Measurements from ENCODE around the gene ATN1. TPM values are rescaled to one million over a fixed set of nuclear protein-coding genes. Genes with fewer than 3 reads are reported as not detected.

The ATN1 gene
- total and polyA plus RNA-seq, 2 of the 8 experiments (the other 6 are each of a cell fraction or from before 2014, with no cell fraction given), result 20.6 to 73.4 TPM

GRCh38 chr12:6909421-6910145 lies 18.2 kb upstream of the ATN1 start:
- Histone ChIP-seq H3K4me2 (ENCODE audit: insufficient read depth in 1 of 2, low read depth in 2 of 2, low read length in 2 of 2) (no peak overlapping the region), H3K56ac (replicated peaks; ENCODE audit: insufficient read length, low read depth, low read length) (no peak overlapping the region), H3K18ac (ENCODE audit: extremely low read depth, low read length) (no peak overlapping the region), H3K14ac (ENCODE audit: insufficient read length) (no peak overlapping the region), H4K91ac (replicated peaks; ENCODE audit: insufficient read length, low read length) (no peak overlapping the region), H2BK5ac (ENCODE audit: low read depth, low read length) (no peak overlapping the region), H2BK15ac (ENCODE audit: low read length) (no peak overlapping the region), H3K23me2 (ENCODE audit: low read depth, low read length) (peaks cover 6% of the 10 kb centered on the region; the same call in 1 of the 2 replicates), H3K4me1 (replicated peaks in 1 of 4; ENCODE audit: control insufficient read depth in 3 of 4, insufficient read depth in 4 of 4, low read length in 3 of 4) (peaks cover 5 to 19% (median 10%) of the 10 kb centered on the region in 4 experiments), H2BK120ac (replicated peaks; ENCODE audit: low read depth, low read length) (no peak overlapping the region), H3K27me3 (replicated peaks in 1 of 4; ENCODE audit: control insufficient read depth in 3 of 4, extremely low read depth in 1 of 4, insufficient read depth in 3 of 4, low read length in 3 of 4) (peaks cover 0 to 4% (median 0%) of the 10 kb centered on the region in 4 experiments; a peak in 4 of 7 replicates), H3K36me3 (ENCODE audit: control insufficient read depth in 2 of 4, insufficient read depth in 4 of 4, low read length in 3 of 4) (no peaks in the 10 kb centered on the region), H4K8ac (ENCODE audit: extremely low read depth, insufficient read depth, low read length) (no peak overlapping the region), H4K20me1 (replicated peaks in 1 of 2; ENCODE audit: control insufficient read depth in 1 of 2, insufficient read depth in 2 of 2, low read length in 2 of 2) (no peaks in the 10 kb centered on the region), H3K4me3 (ENCODE audit: extremely low read depth in 1 of 4, insufficient read depth in 2 of 4, low read depth in 3 of 4, low read length in 4 of 4) (no peak overlapping the region), H2AK5ac (ENCODE audit: low read depth, low read length) (no peak overlapping the region), H3K9me3 (ENCODE audit: insufficient read depth in 2 of 2, low read depth in 1 of 2, low read length in 1 of 2) (no peaks in the 10 kb centered on the region), H2BK20ac (ENCODE audit: low read length) (no peak overlapping the region), H3K27ac (ENCODE audit: low read depth, low read length) (no peak overlapping the region), H3K23ac (ENCODE audit: insufficient read length) (no peak overlapping the region), H3K4ac (replicated peaks; ENCODE audit: insufficient read length, low read depth, low read length) (no peak overlapping the region), H3K79me1 (ENCODE audit: low read depth, low read length) (no peaks in the 10 kb centered on the region), H2BK12ac (ENCODE audit: low read depth, low read length) (no peak overlapping the region), H2AFZ (ENCODE audit: low read length) (no peak overlapping the region), H4K5ac (ENCODE audit: insufficient read length, low read depth, low read length) (no peak overlapping the region), H3K9ac (replicated peaks in 1 of 4; ENCODE audit: extremely low read depth in 1 of 4, low read depth in 3 of 4, low read length in 3 of 4) (no peak overlapping the region), H3K79me2 (ENCODE audit: control insufficient read depth in 1 of 2, insufficient read depth in 2 of 2, low read length in 2 of 2) (no peaks in the 10 kb centered on the region)
- CTCF ChIA-PET (ENCODE audit: partially characterized antibody), result interaction anchor here (1.0 to 13.0 kb wide), 6 partner anchors 9 to 53 kb away, joined by 3 to 74 read pairs (median 16); partner anchors contain the start of genes ATN1, ENO2 and SPSB2
- POLR2A ChIA-PET (ENCODE audit: partially characterized antibody), result interaction anchor here (1.0 to 39.6 kb wide), 6 partner anchors 8 to 57 kb away, joined by 3 to 1027 read pairs (median 117); partner anchors contain the start of genes ATN1, C12orf57, PTPN6 and RNU7-1
- TF ChIP-seq POU5F1 (IDR thresholded peaks at IDR 0.05; ENCODE audit: low read depth, low read length) (no peak), SAP30 (IDR thresholded peaks at IDR 0.05; ENCODE audit: insufficient read depth, insufficient replicate concordance, low read length) (no peak), ZNF274 (IDR thresholded peaks at IDR 0.05; ENCODE audit: borderline replicate concordance, extremely low read depth, low read length) (no peak), EP300 (IDR thresholded peaks at IDR 0.05; ENCODE audit: borderline replicate concordance in 1 of 2, low read depth in 2 of 2, low read length in 2 of 2) (no peak), CHD1 (IDR thresholded peaks at IDR 0.05; ENCODE audit: low read depth, low read length) (no peak), KDM1A (IDR thresholded peaks at IDR 0.05; ENCODE audit: borderline replicate concordance, low read length) (no peak)
- TF ChIP-seq, protein P1, sequence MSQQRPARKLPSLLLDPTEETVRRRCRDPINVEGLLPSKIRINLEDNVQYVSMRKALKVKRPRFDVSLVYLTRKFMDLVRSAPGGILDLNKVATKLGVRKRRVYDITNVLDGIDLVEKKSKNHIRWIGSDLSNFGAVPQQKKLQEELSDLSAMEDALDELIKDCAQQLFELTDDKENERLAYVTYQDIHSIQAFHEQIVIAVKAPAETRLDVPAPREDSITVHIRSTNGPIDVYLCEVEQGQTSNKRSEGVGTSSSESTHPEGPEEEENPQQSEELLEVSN (IDR thresholded peaks at IDR 0.05), result no peak
- FAIRE-seq (no peak), DNase-seq (ENCODE audit: low read depth in 1 of 2, low spot score in 2 of 2) (no peak)
- WGBS, 2 experiments (ENCODE audit: extremely low coverage in 1 of 2, insufficient coverage in 1 of 2, insufficient read length in 1 of 2, insufficient replicate concordance in 2 of 2, low coverage in 1 of 2, low lambda C conversion rate in 2 of 2, missing lambda C conversion rate in 1 of 2), result 86% methylated on average over 4 of the region's 4 CpGs; no CpG with 5 or more reads in 1 of the 2 experiments

Measured in H1 (cell line).